ENCODE results near the gene SHMT1.

DNA sequence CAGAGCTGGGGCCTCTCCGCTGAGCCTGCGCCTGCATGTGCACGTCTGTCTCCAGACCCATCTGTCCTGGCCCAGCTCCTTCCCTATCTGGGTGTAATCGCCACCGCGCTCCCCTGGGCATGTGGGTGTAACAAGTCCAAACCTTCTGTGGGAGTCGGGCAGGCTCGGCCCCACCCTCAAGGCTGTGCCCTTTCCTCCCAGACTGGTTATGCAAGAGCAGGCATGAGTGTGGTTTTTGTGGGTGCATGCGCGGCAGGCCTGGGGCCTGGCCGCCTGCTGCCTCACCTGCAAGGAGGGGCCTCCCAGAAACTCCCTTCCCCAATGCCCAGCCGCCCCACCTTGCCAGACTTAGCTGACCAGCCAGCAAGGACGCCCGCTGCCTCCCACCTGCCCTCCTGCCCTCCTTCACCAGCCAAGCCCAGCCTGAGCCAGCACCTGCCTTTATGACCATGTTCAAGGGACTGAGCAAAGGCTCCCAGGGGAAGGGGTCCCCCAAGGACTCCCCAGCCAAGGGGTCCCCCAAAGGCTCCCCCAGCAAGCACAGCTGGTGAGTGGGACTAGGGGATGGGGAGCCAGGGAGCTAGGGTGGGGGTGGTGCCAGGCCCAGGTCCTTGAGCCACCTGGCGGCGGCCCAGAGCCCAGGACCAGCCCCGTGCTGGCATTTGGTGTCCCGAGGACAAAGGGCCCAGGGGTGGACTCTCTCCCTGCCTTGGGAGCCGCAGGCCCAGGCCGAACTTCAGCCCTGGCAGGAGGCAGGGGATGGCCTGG, 14.3 kb upstream of the SHMT1 start, which contains the start of gene EVPLL:
- TF ChIP-seq, protein P1, sequence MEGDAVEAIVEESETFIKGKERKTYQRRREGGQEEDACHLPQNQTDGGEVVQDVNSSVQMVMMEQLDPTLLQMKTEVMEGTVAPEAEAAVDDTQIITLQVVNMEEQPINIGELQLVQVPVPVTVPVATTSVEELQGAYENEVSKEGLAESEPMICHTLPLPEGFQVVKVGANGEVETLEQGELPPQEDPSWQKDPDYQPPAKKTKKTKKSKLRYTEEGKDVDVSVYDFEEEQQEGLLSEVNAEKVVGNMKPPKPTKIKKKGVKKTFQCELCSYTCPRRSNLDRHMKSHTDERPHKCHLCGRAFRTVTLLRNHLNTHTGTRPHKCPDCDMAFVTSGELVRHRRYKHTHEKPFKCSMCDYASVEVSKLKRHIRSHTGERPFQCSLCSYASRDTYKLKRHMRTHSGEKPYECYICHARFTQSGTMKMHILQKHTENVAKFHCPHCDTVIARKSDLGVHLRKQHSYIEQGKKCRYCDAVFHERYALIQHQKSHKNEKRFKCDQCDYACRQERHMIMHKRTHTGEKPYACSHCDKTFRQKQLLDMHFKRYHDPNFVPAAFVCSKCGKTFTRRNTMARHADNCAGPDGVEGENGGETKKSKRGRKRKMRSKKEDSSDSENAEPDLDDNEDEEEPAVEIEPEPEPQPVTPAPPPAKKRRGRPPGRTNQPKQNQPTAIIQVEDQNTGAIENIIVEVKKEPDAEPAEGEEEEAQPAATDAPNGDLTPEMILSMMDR (IDR thresholded peaks at IDR 0.05), result no peak
- no peak for TF ChIP-seq ZFX (IDR thresholded peaks at IDR 0.05; ENCODE audit: borderline replicate concordance)
